ENCODE data around the gene ADARB2. TPM values are rescaled to one million over a fixed set of nuclear protein-coding genes. Genes with fewer than 3 reads are reported as not detected.

Gene ADARB2
- polyA plus RNA-seq, 3 donors: not detected

- Mint-ChIP-seq H3K4me1 (no peaks in the 10 kb centered on the region), H3K9me3 (no peaks in the 10 kb centered on the region), H3K4me3 (no peak overlapping the region), H3K27me3 (ENCODE audit: low read depth in 3 of 3) (peaks cover 0 to 3% (median 2%) of the 10 kb centered on the region in 3 donors), H3K27ac (no peak overlapping the region), H3K36me3 (no peaks in the 10 kb centered on the region)
- H3K4me2 ChIP-seq (replicated peaks; ENCODE audit: extremely low read depth, low read length, poor library complexity, severe bottlenecking): no peak overlapping the region
- H3K36me3 ChIP-seq (replicated peaks in 1 of 2; ENCODE audit: control insufficient read depth in 1 of 2, insufficient read depth in 2 of 2, low read length in 2 of 2): no peaks in the 10 kb centered on the region
- no peak for TF ChIP-seq CTCF (IDR thresholded peaks at IDR 0.05)
- intact Hi-C loops (cut with micrococcal nuclease): no loop called here
- H3K27ac ChIP-seq (ENCODE audit: low read depth in 1 of 2, low read length in 2 of 2): no peak overlapping the region
- H2AFZ ChIP-seq (ENCODE audit: insufficient read depth, low read depth, low read length, poor library complexity, severe bottlenecking): no peak overlapping the region
- no peak overlapping the region for H3K4me3 ChIP-seq (replicated peaks in 1 of 3; ENCODE audit: low read depth in 2 of 3, low read length in 3 of 3)
- H3K9ac ChIP-seq (ENCODE audit: insufficient read depth, low read length, poor library complexity, severe bottlenecking): no peak overlapping the region
- no peaks in the 10 kb centered on the region for H3K27me3 ChIP-seq (ENCODE audit: control insufficient read depth in 2 of 2, insufficient read depth in 2 of 2, low read length in 2 of 2)
- H4K20me1 ChIP-seq (ENCODE audit: insufficient read depth, low read length): no peaks in the 10 kb centered on the region
- H3K79me2 ChIP-seq (ENCODE audit: insufficient read depth, low read length): no peaks in the 10 kb centered on the region
- DNase-seq: no peak
- no peaks in the 10 kb centered on the region for H3K4me1 ChIP-seq (ENCODE audit: control insufficient read depth in 1 of 2, insufficient read depth in 2 of 2, low read length in 2 of 2)
- H3K9me3 ChIP-seq (replicated peaks in 1 of 2; ENCODE audit: control insufficient read depth in 1 of 2, insufficient read depth in 1 of 2, low read length in 2 of 2): no peaks in the 10 kb centered on the region
- WGBS (ENCODE audit: insufficient coverage): 77% methylated on average over 5 of the region's 9 CpGs
These were observed 85.2 kb downstream of the ADARB2 start for GRCh38 chr10:1652151-1652550.

GRCh38 chr10:1651270-1651966 is 85.9 kb downstream of the ADARB2 start:
- Histone ChIP-seq H3K9ac (ENCODE audit: insufficient read depth, low read length, poor library complexity, severe bottlenecking) (no peak overlapping the region), H3K36me3 (replicated peaks in 1 of 2; ENCODE audit: control insufficient read depth in 1 of 2, insufficient read depth in 2 of 2, low read length in 2 of 2) (no peaks in the 10 kb centered on the region), H3K4me2 (replicated peaks; ENCODE audit: extremely low read depth, low read length, poor library complexity, severe bottlenecking) (no peak overlapping the region), H4K20me1 (ENCODE audit: insufficient read depth, low read length) (no peaks in the 10 kb centered on the region), H3K9me3 (replicated peaks in 1 of 2; ENCODE audit: control insufficient read depth in 1 of 2, insufficient read depth in 1 of 2, low read length in 2 of 2) (no peaks in the 10 kb centered on the region), H3K4me1 (ENCODE audit: control insufficient read depth in 1 of 2, insufficient read depth in 2 of 2, low read length in 2 of 2) (no peaks in the 10 kb centered on the region), H3K4me3 (replicated peaks in 1 of 3; ENCODE audit: low read depth in 2 of 3, low read length in 3 of 3) (no peak overlapping the region), H2AFZ (ENCODE audit: insufficient read depth, low read depth, low read length, poor library complexity, severe bottlenecking) (no peak overlapping the region), H3K27me3 (ENCODE audit: control insufficient read depth in 2 of 2, insufficient read depth in 2 of 2, low read length in 2 of 2) (no peaks in the 10 kb centered on the region), H3K27ac (ENCODE audit: low read depth in 1 of 2, low read length in 2 of 2) (no peak overlapping the region), H3K79me2 (ENCODE audit: insufficient read depth, low read length) (no peaks in the 10 kb centered on the region)
- H3K9me3 Mint-ChIP-seq: peaks cover 0 to 1% (median 0%) of the 10 kb centered on the region in 7 donors
- H3K27ac Mint-ChIP-seq: no peak overlapping the region
- intact Hi-C loops (cut with micrococcal nuclease): no loop called here
- WGBS (ENCODE audit: insufficient coverage): 88% methylated on average over 15 of the region's 20 CpGs
- no peaks in the 10 kb centered on the region for H3K36me3 Mint-ChIP-seq
- no peak for TF ChIP-seq CTCF (IDR thresholded peaks at IDR 0.05)
- DNase-seq: no peak
- H3K4me1 Mint-ChIP-seq: no peaks in the 10 kb centered on the region
- no peak overlapping the region for H3K4me3 Mint-ChIP-seq
- peaks cover 0 to 2% (median 0%) of the 10 kb centered on the region in 3 donors for H3K27me3 Mint-ChIP-seq (ENCODE audit: low read depth in 3 of 3)
